Ovary (tissue), 9 donors: ENCODE results near the gene ZSWIM7. TPM values are rescaled to one million over a fixed set of nuclear protein-coding genes. Genes with fewer than 3 reads are reported as not detected.

ENCODE experiments used
- DNase-seq, 5 donors: peaks; one replicate each; pipeline ENCODE4 v3.0.0-alpha.2; 2019 to 2020
- H3K27ac ChIP-seq, 2 donors: fragments of 200-600 bp; one replicate each; pipeline versions ENCODE4 v1.5.1 to v1.8.0; 2019 to 2022
- H3K27me3 ChIP-seq: fragments of 200-600 bp; one replicate; pipeline ENCODE4 v1.8.0; 2022
- H3K36me3 ChIP-seq: fragments of 200-600 bp; sonication (generic); one replicate; pipeline ENCODE4 v1.5.1; 2019
- H3K4me1 ChIP-seq: one replicate; pipeline ENCODE4 v1.8.1; 2013; ENCODE audit warnings: mild to moderate bottlenecking, moderate library complexity; ENCODE audit not compliant: insufficient read depth
- H3K4me3 ChIP-seq: fragments of 200-600 bp; sonication (generic); one replicate; pipeline ENCODE4 v1.5.1; 2017
- H3K9me3 ChIP-seq, 2 donors: fragments of 200-600 bp in 1 of 2; sonication (generic) in 1 of 2; one replicate each; pipeline versions ENCODE4 v1.5.1 to v1.8.1; 2013 to 2019; ENCODE audit warnings: mild to moderate bottlenecking in 1 of 2, moderate library complexity in 1 of 2
- CTCF ChIP-seq, 3 donors: fragments of 450-650 bp in 2 of 3; fragments of 200-600 bp in 1 of 3; IDR thresholded peaks; one replicate each; pipeline versions ENCODE4 v1.5.1 to v1.8.0; 2016 to 2022; ENCODE audit warnings: antibody characterized with exemption in 3 of 3, mild to moderate bottlenecking in 1 of 3
- EP300 ChIP-seq: sonication (generic); formaldehyde crosslinking; IDR thresholded peaks from one replicate; pipeline ENCODE4 v1.6.1; 2017; ENCODE audit warnings: antibody characterized with exemption
- POLR2A ChIP-seq: fragments of 450-650 bp; IDR thresholded peaks from one replicate; pipeline ENCODE4 v1.6.1; 2017; ENCODE audit warnings: antibody characterized with exemption, mild to moderate bottlenecking, moderate library complexity
- WGBS, 3 donors: extraction: QIAGEN DNeasy Blood & Tissue Kit in 1 of 3; methylation state at CpG; one replicate each; pipeline versions ENCODE4 v1.1.5 to v1.1.7; 2013 to 2017; 5-methylcytosine and 5-hydroxymethylcytosine counted together
- intact Hi-C, 4 donors: fragments of 100-400 bp; cut with DNase I; formaldehyde crosslinking; loops; one replicate each; pipeline versions ENCODE4 v1.11.0 to v1.15.1; 2022 to 2023
- polyA plus RNA-seq, 2 donors: library from polyadenylated mRNA; stranded (reverse); fragments of 200-250 nt in 1 of 2; fragments of 350-450 nt in 1 of 2; fragmentation: Illumina TruSeq in 1 of 2; extraction: RNeasy Lipid Tissue Mini Kit (QIAGEN cat#74804) in 1 of 2; gene quantifications; one replicate each; pipeline ENCODE4 v1.2.3, GENCODE V29; 2013 to 2014
- total RNA-seq, 7 donors: library from RNA; depleted of rRNA in 2 of 7; stranded (reverse); fragments of >200 nt in 2 of 7; fragmentation: NEBNext Ultra II Directional in 3 of 7; extraction: Animal tissue kit (Norgen Biotek cat#: 25700) in 3 of 7; gene quantifications; one replicate each; pipeline versions ENCODE4 v1.1.0 to v1.2.4, GENCODE V29; 2016 to 2023
- donor health status: DM: no; HTN: no; CAD: no; lungs with moderate emphysema.
- donor health status: DM: no; HTN: no; CAD: no.
- donor health status: Bipolar disorder and iron deficiency.
- donor health status: DM: yes; HTN: yes; CAD: no.
- donor health status: DM: no; HTN: no; CAD: no.
- donor health status: DM: yes; HTN: yes; CAD: no.

Gene ZSWIM7
- total and polyA plus RNA-seq, 9 donors = 14.4 to 62.5 (median 25.7) TPM

GRCh38 chr17:15928286-15928785, 71.2 kb downstream of the ZSWIM7 start:
- Histone ChIP-seq H3K4me1 (no peaks in the 10 kb centered on the region), H3K9me3 (no peaks in the 10 kb centered on the region), H3K4me3 (no peak overlapping the region), H3K27me3 (no peaks in the 10 kb centered on the region), H3K36me3 (no peaks in the 10 kb centered on the region), H3K27ac (no peak overlapping the region)
- TF ChIP-seq EP300 (no peak), POLR2A (no peak), CTCF (IDR thresholded peaks at IDR 0.05) (no peak)
- intact Hi-C loops = no loop called here
- WGBS, 3 donors = 13 to 25% (median 18%) methylated on average over 9 of the region's 9 CpGs
- DNase-seq = no peak

Other genes starting within 250 kb of the ZSWIM7 start
- 1 to 10 TPM in 1 of 7 donors, under 1 TPM in 3, not detected in 3; 0.13 to 1.0 (median 0.28) TPM for gene ADORA2B, start 54.6 kb downstream of the ZSWIM7 start, total RNA-seq
- gene ADORA2B, start 54.6 kb downstream of the ZSWIM7 start, polyA plus RNA-seq = under 1 TPM; 0.06 to 0.72 TPM
- 10 to 100 TPM; 28.4 to 80.0 (median 34.3) TPM for gene TTC19, start 120 bp upstream of the ZSWIM7 start, total RNA-seq
- 10 to 100 TPM; 19.2 to 32.4 TPM for gene TTC19, start 120 bp upstream of the ZSWIM7 start, polyA plus RNA-seq
- gene NCOR1, start 215.8 kb upstream of the ZSWIM7 start, total RNA-seq = 100 to 1,000 TPM in 6 of 7 donors, 10 to 100 TPM in 1; 93.6 to 142 (median 117) TPM
- 10 to 100 TPM; 32.4 to 74.1 TPM for gene NCOR1, start 215.8 kb upstream of the ZSWIM7 start, polyA plus RNA-seq
- 10 to 100 TPM; 26.4 to 45.2 (median 36.6) TPM for gene PIGL, start 217.5 kb upstream of the ZSWIM7 start, total RNA-seq
- gene PIGL, start 217.5 kb upstream of the ZSWIM7 start, polyA plus RNA-seq = 10 to 100 TPM; 16.1 to 18.2 TPM